Non-pigmented ciliary epithelial cell (primary cell): ENCODE results near the gene TRPM7.

ENCODE experiments used
- DNase-seq: peaks from one replicate; pipeline ENCODE4 v3.0.0-alpha.2; 2010; ENCODE audit warnings: low read depth

Gene TRPM7

GRCh38 chr15:50562735-50563640, 123.6 kb downstream of the TRPM7 start:
- DNase-seq, result no peak

- no peak for DNase-seq
These were observed 128.6 kb downstream of the TRPM7 start for GRCh38 chr15:50558012-50558411.

DNA sequence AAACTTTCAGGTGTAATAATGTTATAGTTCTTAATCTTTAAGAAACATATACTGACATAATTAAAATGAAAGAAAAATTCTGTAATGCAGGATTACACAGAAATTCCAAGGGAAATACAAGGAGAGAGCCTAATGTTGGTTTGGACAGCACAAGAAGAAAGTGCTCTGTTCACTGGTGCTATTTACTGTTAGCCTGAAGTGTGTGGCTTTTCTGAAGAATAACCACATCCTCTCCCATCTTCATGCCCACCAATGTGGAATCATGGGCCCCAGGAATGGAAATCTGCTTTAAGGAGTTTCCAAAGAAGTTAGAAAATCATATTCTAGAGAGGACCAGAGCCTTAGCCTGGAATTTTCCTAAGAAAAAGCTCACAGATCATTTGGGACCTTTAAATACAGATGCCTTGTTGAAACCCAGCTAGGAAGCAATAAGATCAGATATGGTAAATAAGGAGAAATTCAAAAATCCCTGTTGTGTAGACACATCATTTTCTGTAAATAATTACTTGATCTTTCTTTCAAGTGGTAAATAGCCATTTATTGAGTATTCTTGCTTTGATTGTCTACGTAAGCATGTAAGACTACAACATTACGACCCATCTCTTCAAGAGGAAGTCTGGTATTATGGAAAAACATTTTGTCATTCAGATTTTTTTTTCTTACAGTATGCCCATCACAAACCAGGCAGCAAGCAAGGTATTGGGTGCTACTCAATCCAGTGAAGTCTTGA, 129.8 kb downstream of the TRPM7 start:
- no peak for DNase-seq

- DNase-seq, result no peak
These were observed 134.4 kb downstream of the TRPM7 start for GRCh38 chr15:50552238-50552637.

GRCh38 chr15:50549326-50549725, 137.3 kb downstream of the TRPM7 start:
- DNase-seq, result no peak

GRCh38 chr15:50546566-50546965, 140.0 kb downstream of the TRPM7 start, which contains the start of gene USP50:
TSS of gene USP50 (minus strand) at chr15:50546666. CDS start at chr15:50546525, 141 bp downstream.
- DNase-seq, result no peak

- no peak for DNase-seq
These were observed 142.2 kb downstream of the TRPM7 start for GRCh38 chr15:50544368-50544767.

- DNase-seq, result no peak
These were observed 143.0 kb downstream of the TRPM7 start for GRCh38 chr15:50543556-50543955.

DNA sequence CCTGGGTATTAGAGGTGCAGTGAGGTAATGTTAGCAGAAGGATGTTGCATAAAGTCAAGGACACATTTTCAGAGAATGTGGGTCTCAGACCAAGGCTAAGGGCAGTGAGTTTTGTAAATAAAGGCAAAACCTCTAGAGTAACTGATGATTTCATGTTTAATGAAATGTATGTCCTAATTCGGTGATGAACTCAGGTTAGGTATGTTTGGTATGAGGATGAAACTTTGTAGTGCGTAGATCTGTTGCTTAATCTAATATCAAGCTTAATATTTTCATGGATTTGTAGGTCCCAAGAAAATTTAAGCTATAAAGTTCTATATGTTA, 143.7 kb downstream of the TRPM7 start:
- DNase-seq, result peak; percentile 24

- no peak for DNase-seq
These were observed 154.8 kb downstream of the TRPM7 start for GRCh38 chr15:50531766-50532165.

DNA sequence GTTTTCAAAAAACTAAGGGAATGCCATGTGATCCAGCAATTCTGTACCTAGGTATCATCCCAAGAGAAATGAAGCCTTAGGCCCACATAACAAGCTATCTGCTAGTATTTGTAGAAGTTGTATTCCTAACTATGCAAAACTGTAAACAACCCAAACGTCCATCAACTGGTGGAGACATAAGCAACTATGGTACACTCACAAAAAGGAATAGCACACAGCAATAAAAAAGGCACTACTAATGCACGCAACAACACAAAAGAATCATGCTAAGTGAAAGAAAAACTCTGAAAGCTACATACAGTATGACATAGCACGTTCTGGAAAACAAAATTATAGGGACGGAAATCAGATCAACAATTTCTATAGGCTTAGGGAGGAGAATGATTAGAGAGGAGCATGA, 155.4 kb downstream of the TRPM7 start:
- no peak for DNase-seq

DNA sequence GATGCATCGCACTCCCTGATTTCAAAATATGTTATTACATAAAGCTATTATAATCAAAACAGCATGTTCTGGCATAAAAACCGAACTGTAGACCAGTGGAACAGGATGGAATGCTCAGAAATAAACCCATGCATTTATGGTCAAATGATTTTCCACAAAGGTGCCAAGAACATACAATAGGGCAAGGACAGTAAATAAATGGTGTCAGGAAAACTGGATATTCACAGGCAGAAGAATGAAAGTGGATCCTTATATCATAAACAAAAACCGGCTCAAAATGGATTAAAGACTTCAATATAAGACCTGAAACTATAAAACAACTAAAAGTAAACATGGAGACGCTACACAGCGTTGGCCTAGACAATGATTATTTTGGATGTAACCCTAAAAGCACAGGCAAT, 162.7 kb downstream of the TRPM7 start:
- no peak for DNase-seq

DNA sequence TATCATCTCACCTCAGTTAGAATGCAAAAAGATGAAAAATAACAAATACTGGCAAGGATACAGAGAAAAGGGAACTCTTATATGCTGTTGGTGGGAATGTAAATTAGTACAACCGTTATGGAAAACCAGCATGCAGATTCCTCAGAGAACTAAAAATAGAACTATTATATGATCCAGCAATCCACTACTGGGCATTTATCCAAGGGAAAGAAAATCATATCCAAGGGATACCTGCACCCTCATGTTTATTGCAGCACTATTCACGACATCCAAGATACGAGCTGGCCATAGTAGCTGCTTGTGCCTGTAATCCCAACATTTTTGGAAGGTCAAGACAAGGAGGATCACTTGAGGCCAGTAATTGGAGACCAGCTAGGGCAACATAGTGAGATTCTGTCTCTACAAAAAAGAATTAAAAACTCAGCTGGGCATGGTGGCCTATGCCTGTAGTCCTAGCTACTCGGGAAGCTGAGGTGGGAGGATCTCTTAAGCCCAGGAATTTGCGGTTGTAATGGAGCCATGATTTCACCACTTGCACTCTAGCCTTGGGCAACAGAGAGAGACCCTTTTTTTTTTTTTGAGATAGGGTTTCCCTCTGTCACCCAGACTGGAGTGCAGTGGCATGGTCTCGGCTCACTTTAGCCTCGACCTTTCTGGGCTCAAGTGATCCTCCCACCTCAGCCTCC, 166.7 kb downstream of the TRPM7 start:
- no peak for DNase-seq

- DNase-seq, result no peak
These were observed 173.6 kb downstream of the TRPM7 start for GRCh38 chr15:50513001-50513400.
